HEK293T (cell line): Measurements from ENCODE around the gene SAMD4B.

Source experiments
- CTBP1 ChIP-seq: fragments of 450-650 bp; IDR thresholded peaks from 2 replicates; pipeline ENCODE4 v1.6.1; 2016; ENCODE audit warnings: borderline replicate concordance
- FOXA1 ChIP-seq: fragments of 450-650 bp; IDR thresholded peaks from 2 replicates; pipeline ENCODE4 v1.6.1; 2016; ENCODE audit warnings: mild to moderate bottlenecking
- FOXM1 ChIP-seq: fragments of 450-650 bp; IDR thresholded peaks from 2 replicates; pipeline ENCODE4 v1.6.1; 2017; ENCODE audit warnings: mild to moderate bottlenecking, borderline replicate concordance
- SP1 ChIP-seq: fragments of 450-650 bp; IDR thresholded peaks from 2 replicates; pipeline ENCODE4 v1.6.1; 2017
- TARDBP ChIP-seq: fragments of 450-650 bp; IDR thresholded peaks from 2 replicates; pipeline ENCODE4 v1.6.1; 2016
- TF ChIP-seq, protein P1 (sequence below): fragments of 450-650 bp; IDR thresholded peaks from 2 replicates; pipeline ENCODE4 v1.6.1; 2016

DNA sequence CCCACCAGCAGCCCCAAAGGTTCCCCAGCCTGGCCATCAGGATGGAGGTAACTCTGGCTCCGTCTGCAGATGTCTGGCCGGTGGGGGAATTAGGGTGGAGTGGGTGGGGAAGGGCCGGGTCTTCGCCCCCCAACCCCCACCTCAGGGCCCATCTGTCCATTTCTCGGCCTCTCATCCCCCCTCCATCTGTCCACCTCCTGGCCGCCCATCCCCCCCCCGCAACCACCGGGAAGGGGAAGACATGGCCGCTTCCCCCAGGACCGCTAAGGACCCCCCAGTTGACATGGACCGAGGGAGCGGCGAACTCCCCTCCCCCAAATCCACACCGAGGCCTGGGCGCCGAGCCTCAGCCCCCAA is 22.4 kb upstream of the SAMD4B start:
- TF ChIP-seq CTBP1 (no peak), SP1 (no peak), FOXA1 (no peak), FOXM1 (no peak), TARDBP (no peak)
- TF ChIP-seq, protein P1, sequence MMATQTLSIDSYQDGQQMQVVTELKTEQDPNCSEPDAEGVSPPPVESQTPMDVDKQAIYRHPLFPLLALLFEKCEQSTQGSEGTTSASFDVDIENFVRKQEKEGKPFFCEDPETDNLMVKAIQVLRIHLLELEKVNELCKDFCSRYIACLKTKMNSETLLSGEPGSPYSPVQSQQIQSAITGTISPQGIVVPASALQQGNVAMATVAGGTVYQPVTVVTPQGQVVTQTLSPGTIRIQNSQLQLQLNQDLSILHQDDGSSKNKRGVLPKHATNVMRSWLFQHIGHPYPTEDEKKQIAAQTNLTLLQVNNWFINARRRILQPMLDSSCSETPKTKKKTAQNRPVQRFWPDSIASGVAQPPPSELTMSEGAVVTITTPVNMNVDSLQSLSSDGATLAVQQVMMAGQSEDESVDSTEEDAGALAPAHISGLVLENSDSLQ: no peak
